Esophagus (tissue), 2 donors: ENCODE results near the gene SMCO4. TPM values are rescaled to one million over a fixed set of nuclear protein-coding genes. Genes with fewer than 3 reads are reported as not detected.

ENCODE experiments used
- H3K27ac ChIP-seq, 2 donors: one replicate each; pipeline ENCODE4 v1.5.1; 2013; ENCODE audit warnings: low read depth in 2 of 2, mild to moderate bottlenecking in 2 of 2, inconsistent platforms in 1 of 2, low read length in 1 of 2, moderate library complexity in 1 of 2
- H3K27me3 ChIP-seq, 2 donors: one replicate each; pipeline ENCODE4 v1.6.1; 2013; ENCODE audit warnings: low read length in 2 of 2, control low read depth in 1 of 2, mild to moderate bottlenecking in 1 of 2; ENCODE audit not compliant: insufficient read depth in 2 of 2, control insufficient read depth in 1 of 2
- H3K36me3 ChIP-seq, 2 donors: one replicate each; pipeline ENCODE4 v1.6.1; 2013; ENCODE audit warnings: low read length in 1 of 2; ENCODE audit not compliant: control insufficient read depth in 2 of 2, insufficient read depth in 2 of 2
- H3K4me1 ChIP-seq, 2 donors: one replicate each; pipeline ENCODE4 v1.6.1; 2013; ENCODE audit warnings: low read length in 1 of 2; ENCODE audit not compliant: control insufficient read depth in 2 of 2, insufficient read depth in 2 of 2
- H3K4me3 ChIP-seq, 2 donors: one replicate each; pipeline ENCODE4 v1.5.1; 2013; ENCODE audit warnings: low read length in 2 of 2, mild to moderate bottlenecking in 2 of 2, low read depth in 1 of 2, moderate library complexity in 1 of 2
- H3K9me3 ChIP-seq, 2 donors: one replicate each; pipeline ENCODE4 v1.6.1; 2013; ENCODE audit warnings: mild to moderate bottlenecking in 2 of 2, low read depth in 1 of 2, low read length in 1 of 2, moderate library complexity in 1 of 2; ENCODE audit not compliant: control insufficient read depth in 2 of 2, insufficient read depth in 1 of 2
- WGBS, 2 donors: extraction: QIAGEN DNeasy Blood & Tissue Kit; methylation state at CpG; one replicate each; pipeline ENCODE4 v1.1.7; 2013; 5-methylcytosine and 5-hydroxymethylcytosine counted together
- polyA plus RNA-seq, 2 donors: library from polyadenylated mRNA; stranded (reverse); fragments of 200-250 nt; gene quantifications; one replicate each; pipeline ENCODE4 v1.2.3, GENCODE V29; 2013
- donor health status: healthy with polysubstance abuse.
- donor health status: Bipolar disorder and iron deficiency.

The SMCO4 gene
- polyA plus RNA-seq, 2 donors = 7.9 to 14.2 TPM

DNA sequence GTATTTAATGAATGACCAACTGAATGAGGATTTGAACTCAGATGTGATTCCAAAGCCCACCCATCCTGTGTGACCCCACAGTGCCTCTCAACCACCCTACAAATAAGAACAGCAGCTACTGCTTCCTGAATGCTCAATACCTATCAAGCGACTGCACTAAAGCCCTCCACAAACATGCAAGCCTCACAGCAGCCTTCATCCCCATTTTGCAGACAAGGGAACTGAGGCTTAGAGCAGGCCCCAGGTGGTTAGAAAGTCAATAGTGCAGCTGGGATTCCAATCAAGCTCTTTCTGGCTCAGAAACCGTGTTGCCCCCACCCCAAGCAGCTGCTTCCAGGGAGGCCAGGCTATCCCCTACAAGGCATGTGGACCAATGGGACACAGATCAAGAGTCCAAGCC is 57.2 kb downstream of the SMCO4 start:
- Histone ChIP-seq H3K9me3 (no peaks in the 10 kb centered on the region), H3K27me3 (no peaks in the 10 kb centered on the region), H3K36me3 (peaks cover 0 to 3% of the 10 kb centered on the region in 2 donors), H3K27ac (no peak overlapping the region), H3K4me3 (no peak overlapping the region), H3K4me1 (peaks cover 2 to 5% of the 10 kb centered on the region in 2 donors)
- 91 to 98% methylated on average over 2 of the region's 2 CpGs for WGBS, 2 donors

GRCh38 chr11:93484716-93485115 is 58.5 kb downstream of the SMCO4 start:
- Histone ChIP-seq H3K27me3 (no peaks in the 10 kb centered on the region), H3K9me3 (no peaks in the 10 kb centered on the region), H3K4me3 (no peak overlapping the region), H3K36me3 (peaks cover 0 to 3% of the 10 kb centered on the region in 2 donors), H3K4me1 (peaks cover 2 to 5% of the 10 kb centered on the region in 2 donors), H3K27ac (no peak overlapping the region)
- 60 to 61% methylated on average over 3 of the region's 3 CpGs for WGBS, 2 donors

DNA sequence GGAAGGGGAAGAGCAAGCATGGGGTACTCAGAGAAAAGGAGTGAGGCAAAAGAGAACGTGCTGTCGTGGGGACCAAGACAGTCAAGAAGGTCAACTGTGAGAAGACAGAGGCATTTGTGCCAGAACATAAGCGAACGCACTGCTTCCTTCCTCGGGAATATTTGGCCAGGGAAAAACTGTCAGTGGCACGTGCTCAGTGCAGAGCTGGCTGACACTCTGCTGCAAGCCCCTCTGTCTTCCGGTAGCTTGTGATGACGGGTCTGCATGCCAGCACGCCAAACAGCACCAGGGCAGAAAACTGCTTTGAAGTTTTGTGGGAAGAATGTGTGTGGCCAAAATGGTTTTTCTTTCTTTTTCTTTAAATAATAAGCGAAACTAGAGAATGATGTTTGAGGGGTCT is 60.6 kb downstream of the SMCO4 start:
- Histone ChIP-seq H3K36me3 (peaks cover 0 to 2% of the 10 kb centered on the region in 2 donors), H3K4me3 (no peak overlapping the region), H3K4me1 (peaks cover 2 to 5% of the 10 kb centered on the region in 2 donors), H3K9me3 (no peaks in the 10 kb centered on the region), H3K27ac (no peak overlapping the region), H3K27me3 (no peaks in the 10 kb centered on the region)
- 70 to 74% methylated on average over 10 of the region's 10 CpGs for WGBS, 2 donors

GRCh38 chr11:93481696-93482095 is 61.5 kb downstream of the SMCO4 start:
- Histone ChIP-seq H3K36me3 (peaks cover 0 to 2% of the 10 kb centered on the region in 2 donors), H3K9me3 (no peaks in the 10 kb centered on the region), H3K4me3 (no peak overlapping the region), H3K27ac (peak overlapping the region in 1 of 2 donors; percentile 10), H3K4me1 (peaks cover 2 to 5% of the 10 kb centered on the region in 2 donors), H3K27me3 (no peaks in the 10 kb centered on the region)
- 62 to 85% methylated on average over 6 of the region's 6 CpGs for WGBS, 2 donors

DNA sequence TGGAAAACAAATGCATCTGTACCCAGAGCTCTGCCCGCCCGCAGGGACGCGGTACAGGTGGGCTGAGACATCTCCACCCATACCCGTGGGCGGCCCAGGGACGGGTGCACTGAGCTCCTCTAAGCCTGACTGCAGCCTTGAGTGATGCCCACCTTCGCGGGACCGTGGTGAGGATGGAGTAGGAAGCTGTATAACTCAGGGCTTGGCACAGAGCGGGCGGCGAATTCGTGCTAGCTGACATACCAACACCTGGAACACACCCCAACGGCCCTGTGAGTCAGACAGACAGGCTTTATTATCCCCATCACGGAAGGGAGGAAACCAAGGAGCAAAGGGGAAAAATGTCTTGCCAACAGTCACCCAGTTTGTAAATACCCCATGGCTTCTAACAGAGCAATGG is 61.9 kb downstream of the SMCO4 start:
- Histone ChIP-seq H3K9me3 (no peaks in the 10 kb centered on the region), H3K4me1 (peaks cover 2 to 5% of the 10 kb centered on the region in 2 donors), H3K27ac (peak overlapping the region in 1 of 2 donors; percentile 10), H3K4me3 (no peak overlapping the region), H3K27me3 (no peaks in the 10 kb centered on the region), H3K36me3 (peaks cover 0 to 2% of the 10 kb centered on the region in 2 donors)
- WGBS, 2 donors = 65 to 77% methylated on average over 16 of the region's 16 CpGs

- 56 to 66% methylated on average over 1 of the region's 1 CpG for WGBS, 2 donors
- Histone ChIP-seq H3K4me3 (no peak overlapping the region), H3K27me3 (no peaks in the 10 kb centered on the region), H3K4me1 (peaks cover 2 to 5% of the 10 kb centered on the region in 2 donors), H3K27ac (no peak overlapping the region), H3K36me3 (peaks cover 0 to 2% of the 10 kb centered on the region in 2 donors), H3K9me3 (no peaks in the 10 kb centered on the region)
Observed at GRCh38 chr11:93480756-93481155, 62.4 kb downstream of the SMCO4 start.

- H3K4me1 ChIP-seq = peaks cover 2 to 4% of the 10 kb centered on the region in 2 donors
Observed at GRCh38 chr11:93480256-93480655, 62.9 kb downstream of the SMCO4 start.

GRCh38 chr11:93478841-93479240 is 64.3 kb downstream of the SMCO4 start:
- no peak overlapping the region for H3K4me3 ChIP-seq
- no peak overlapping the region for H3K27ac ChIP-seq
- 93 to 98% methylated on average over 19 of the region's 19 CpGs for WGBS, 2 donors
- no peaks in the 10 kb centered on the region for H3K27me3 ChIP-seq
- peaks cover 2% of the 10 kb centered on the region in 2 donors for H3K4me1 ChIP-seq
- H3K36me3 ChIP-seq = peaks cover 0 to 2% of the 10 kb centered on the region in 2 donors
- H3K9me3 ChIP-seq = no peaks in the 10 kb centered on the region

More at GRCh38 chr11:93480256-93480655, 62.9 kb downstream of the SMCO4 start:
- 95 to 97% methylated on average over 6 of the region's 6 CpGs for WGBS, 2 donors
- Histone ChIP-seq H3K4me3 (no peak overlapping the region), H3K9me3 (no peaks in the 10 kb centered on the region), H3K27ac (no peak overlapping the region), H3K36me3 (peaks cover 0 to 2% of the 10 kb centered on the region in 2 donors), H3K27me3 (no peaks in the 10 kb centered on the region)

- Histone ChIP-seq H3K36me3 (peaks cover 0 to 2% of the 10 kb centered on the region in 2 donors), H3K27me3 (no peaks in the 10 kb centered on the region), H3K4me1 (peaks cover 2% of the 10 kb centered on the region in 2 donors), H3K4me3 (no peak overlapping the region), H3K27ac (no peak overlapping the region), H3K9me3 (no peaks in the 10 kb centered on the region)
- 84% methylated on average over 11 of the region's 11 CpGs for WGBS, 2 donors
Observed at GRCh38 chr11:93477684-93478234, 65.4 kb downstream of the SMCO4 start.

GRCh38 chr11:93476796-93477195 is 66.4 kb downstream of the SMCO4 start:
- 46 to 59% methylated on average over 3 of the region's 3 CpGs for WGBS, 2 donors
- Histone ChIP-seq H3K36me3 (peaks cover 0 to 2% of the 10 kb centered on the region in 2 donors), H3K4me3 (no peak overlapping the region), H3K9me3 (no peaks in the 10 kb centered on the region), H3K27me3 (no peaks in the 10 kb centered on the region), H3K4me1 (peaks cover 2% of the 10 kb centered on the region in 2 donors), H3K27ac (no peak overlapping the region)
